ENCODE measurements around the gene CAMKK1. TPM values are rescaled to one million over a fixed set of nuclear protein-coding genes. Genes with fewer than 3 reads are reported as not detected.

The CAMKK1 gene
- total and polyA plus RNA-seq, 9 of the 15 experiments (the other 6 are each of a cell fraction or from before 2014, with no cell fraction given) = 0.34 to 7.5 (median 4.9) TPM

- no peak overlapping the region for H3K4me3 ChIP-seq
- peak overlapping the region; percentile 85 for H2AFZ ChIP-seq (ENCODE audit: low read depth, low read length)
- BruUV-seq (replicated peaks) = no TSS peak
- peaks cover 29% of the 10 kb centered on the region for H3K79me2 ChIP-seq (ENCODE audit: control insufficient read depth, insufficient read depth, low read length)
- H3K4me1 ChIP-seq (replicated peaks in 1 of 2; ENCODE audit: control insufficient read depth in 2 of 2, insufficient read depth in 2 of 2, low read length in 2 of 2) = peaks cover 2 to 8% of the 10 kb centered on the region in 2 experiments; a peak in 4 of 5 replicates
- peaks cover 32% of the 10 kb centered on the region; the same call in 2 of the 3 replicates for H3K36me3 ChIP-seq (ENCODE audit: control insufficient read depth, insufficient read depth, low read length)
- FAIRE-seq = peak; percentile 32
- H3K4me2 ChIP-seq (ENCODE audit: insufficient read depth, low read length) = peak overlapping the region; percentile 61
- ChIA-PET CTCF (ENCODE audit: low intra/inter-chr PET ratio) (interaction anchor here (0.7 kb wide), 1 partner anchor 61 kb away, joined by 4 read pairs; no protein-coding TSS in a partner anchor), POLR2A (no interaction called here)
- H3K27me3 ChIP-seq (ENCODE audit: control insufficient read depth in 2 of 2, insufficient read depth in 2 of 2, low read length in 2 of 2) = peaks cover 0 to 2% of the 10 kb centered on the region in 2 experiments; a peak in 1 of 5 replicates
- WGBS (ENCODE audit: insufficient coverage, low coverage, missing lambda C conversion rate) = 50% methylated on average over 12 of the region's 17 CpGs
- intact Hi-C loops (cut with micrococcal nuclease) (loop anchor here (10.0 kb wide), 3 partner anchors 58 to 228 kb away; no protein-coding TSS in a partner anchor), in situ Hi-C loops (cut with MboI) (no loop called here)
- ATAC-seq = no peak
- no peaks in the 10 kb centered on the region for H4K20me1 ChIP-seq (replicated peaks; ENCODE audit: control insufficient read depth, insufficient read depth, low read length)
- H3K9me3 ChIP-seq (replicated peaks; ENCODE audit: control insufficient read depth, insufficient read depth, low read depth, low read length) = no peaks in the 10 kb centered on the region
- no peak for DNase-seq (ENCODE audit: extremely low read depth in 1 of 4, low spot score in 3 of 4)
- H3K9me1 ChIP-seq (ENCODE audit: control insufficient read depth, insufficient read depth, low read length) = no peaks in the 10 kb centered on the region
- H3K9ac ChIP-seq (ENCODE audit: insufficient read depth in 1 of 2, low read depth in 2 of 2, low read length in 2 of 2) = no peak overlapping the region
- no peak overlapping the region for H3K27ac ChIP-seq (ENCODE audit: extremely low read depth, low read depth, low read length)
- TF ChIP-seq BMI1 (IDR thresholded peaks at IDR 0.05; ENCODE audit: low read length) (no peak), ERF (CRISPR knock-in tag; IDR thresholded peaks at IDR 0.05) (no peak), NCOA4 (IDR thresholded peaks at IDR 0.05; ENCODE audit: partially characterized antibody) (no peak), ZSCAN29 (IDR thresholded peaks at IDR 0.05) (no peak), TFAM (CRISPR knock-in tag; conservative IDR thresholded peaks at IDR 0.05) (no peak), GABPA (tag; conservative IDR thresholded peaks at IDR 0.05; ENCODE audit: low read depth) (no peak), MLLT1 (IDR thresholded peaks at IDR 0.05) (no peak), ZNF668 (CRISPR knock-in tag; IDR thresholded peaks at IDR 0.05) (no peak), KLF6 (CRISPR knock-in tag; IDR thresholded peaks at IDR 0.05; ENCODE audit: borderline replicate concordance) (no peak), RFX1 (IDR thresholded peaks at IDR 0.05) (peak; percentile 69)
- TF ChIP-seq, protein P1, sequence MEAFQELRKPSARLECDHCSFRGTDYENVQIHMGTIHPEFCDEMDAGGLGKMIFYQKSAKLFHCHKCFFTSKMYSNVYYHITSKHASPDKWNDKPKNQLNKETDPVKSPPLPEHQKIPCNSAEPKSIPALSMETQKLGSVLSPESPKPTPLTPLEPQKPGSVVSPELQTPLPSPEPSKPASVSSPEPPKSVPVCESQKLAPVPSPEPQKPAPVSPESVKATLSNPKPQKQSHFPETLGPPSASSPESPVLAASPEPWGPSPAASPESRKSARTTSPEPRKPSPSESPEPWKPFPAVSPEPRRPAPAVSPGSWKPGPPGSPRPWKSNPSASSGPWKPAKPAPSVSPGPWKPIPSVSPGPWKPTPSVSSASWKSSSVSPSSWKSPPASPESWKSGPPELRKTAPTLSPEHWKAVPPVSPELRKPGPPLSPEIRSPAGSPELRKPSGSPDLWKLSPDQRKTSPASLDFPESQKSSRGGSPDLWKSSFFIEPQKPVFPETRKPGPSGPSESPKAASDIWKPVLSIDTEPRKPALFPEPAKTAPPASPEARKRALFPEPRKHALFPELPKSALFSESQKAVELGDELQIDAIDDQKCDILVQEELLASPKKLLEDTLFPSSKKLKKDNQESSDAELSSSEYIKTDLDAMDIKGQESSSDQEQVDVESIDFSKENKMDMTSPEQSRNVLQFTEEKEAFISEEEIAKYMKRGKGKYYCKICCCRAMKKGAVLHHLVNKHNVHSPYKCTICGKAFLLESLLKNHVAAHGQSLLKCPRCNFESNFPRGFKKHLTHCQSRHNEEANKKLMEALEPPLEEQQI (IDR thresholded peaks at IDR 0.05) = no peak
- TF ChIP-seq, protein P2, sequence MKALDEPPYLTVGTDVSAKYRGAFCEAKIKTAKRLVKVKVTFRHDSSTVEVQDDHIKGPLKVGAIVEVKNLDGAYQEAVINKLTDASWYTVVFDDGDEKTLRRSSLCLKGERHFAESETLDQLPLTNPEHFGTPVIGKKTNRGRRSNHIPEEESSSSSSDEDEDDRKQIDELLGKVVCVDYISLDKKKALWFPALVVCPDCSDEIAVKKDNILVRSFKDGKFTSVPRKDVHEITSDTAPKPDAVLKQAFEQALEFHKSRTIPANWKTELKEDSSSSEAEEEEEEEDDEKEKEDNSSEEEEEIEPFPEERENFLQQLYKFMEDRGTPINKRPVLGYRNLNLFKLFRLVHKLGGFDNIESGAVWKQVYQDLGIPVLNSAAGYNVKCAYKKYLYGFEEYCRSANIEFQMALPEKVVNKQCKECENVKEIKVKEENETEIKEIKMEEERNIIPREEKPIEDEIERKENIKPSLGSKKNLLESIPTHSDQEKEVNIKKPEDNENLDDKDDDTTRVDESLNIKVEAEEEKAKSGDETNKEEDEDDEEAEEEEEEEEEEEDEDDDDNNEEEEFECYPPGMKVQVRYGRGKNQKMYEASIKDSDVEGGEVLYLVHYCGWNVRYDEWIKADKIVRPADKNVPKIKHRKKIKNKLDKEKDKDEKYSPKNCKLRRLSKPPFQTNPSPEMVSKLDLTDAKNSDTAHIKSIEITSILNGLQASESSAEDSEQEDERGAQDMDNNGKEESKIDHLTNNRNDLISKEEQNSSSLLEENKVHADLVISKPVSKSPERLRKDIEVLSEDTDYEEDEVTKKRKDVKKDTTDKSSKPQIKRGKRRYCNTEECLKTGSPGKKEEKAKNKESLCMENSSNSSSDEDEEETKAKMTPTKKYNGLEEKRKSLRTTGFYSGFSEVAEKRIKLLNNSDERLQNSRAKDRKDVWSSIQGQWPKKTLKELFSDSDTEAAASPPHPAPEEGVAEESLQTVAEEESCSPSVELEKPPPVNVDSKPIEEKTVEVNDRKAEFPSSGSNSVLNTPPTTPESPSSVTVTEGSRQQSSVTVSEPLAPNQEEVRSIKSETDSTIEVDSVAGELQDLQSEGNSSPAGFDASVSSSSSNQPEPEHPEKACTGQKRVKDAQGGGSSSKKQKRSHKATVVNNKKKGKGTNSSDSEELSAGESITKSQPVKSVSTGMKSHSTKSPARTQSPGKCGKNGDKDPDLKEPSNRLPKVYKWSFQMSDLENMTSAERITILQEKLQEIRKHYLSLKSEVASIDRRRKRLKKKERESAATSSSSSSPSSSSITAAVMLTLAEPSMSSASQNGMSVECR (CRISPR knock-in tag; IDR thresholded peaks at IDR 0.05) = 0 out of 2 replicates have a peak, but pooled peaks have one; percentile 5
Measured at GRCh38 chr17:3846437-3847164, 46.3 kb downstream of the CAMKK1 start.
